GM18498 (cell line): ENCODE measurements around the gene LMO2.

Experiments used
- ATAC-seq: cut with Tn5 transposase; IDR thresholded peaks from one replicate; pipeline ENCODE4 v1.9.1; 2021; ENCODE audit warnings: mild to moderate bottlenecking, moderate library complexity; ENCODE audit not compliant: unreplicated experiment

LMO2 gene

GRCh38 chr11:33915526-33915925, 23.6 kb upstream of the LMO2 start:
- ATAC-seq = no peak

- ATAC-seq = no peak
Measured at GRCh38 chr11:33913991-33914390, 22.1 kb upstream of the LMO2 start.

GRCh38 chr11:33912405-33913361, 20.8 kb upstream of the LMO2 start:
- ATAC-seq = peak; percentile 76

GRCh38 chr11:33910958-33911339, 19.1 kb upstream of the LMO2 start:
- ATAC-seq = no peak

GRCh38 chr11:33910296-33910957, 18.6 kb upstream of the LMO2 start:
- ATAC-seq = no peak

- ATAC-seq = no peak
Measured at GRCh38 chr11:33909552-33909951, 17.7 kb upstream of the LMO2 start.

GRCh38 chr11:33909150-33909549, 17.3 kb upstream of the LMO2 start:
- ATAC-seq = no peak

- no peak for ATAC-seq
Measured at GRCh38 chr11:33907421-33907820, 15.5 kb upstream of the LMO2 start.

- ATAC-seq = no peak
Measured at GRCh38 chr11:33906484-33907186, 14.8 kb upstream of the LMO2 start.

- ATAC-seq = no peak
Measured at GRCh38 chr11:33904102-33904501, 12.2 kb upstream of the LMO2 start.

- no peak for ATAC-seq
Measured at GRCh38 chr11:33900159-33900840, 8.4 kb upstream of the LMO2 start.

GRCh38 chr11:33899400-33900037, 7.6 kb upstream of the LMO2 start:
- no peak for ATAC-seq

GRCh38 chr11:33898957-33899356, 7.1 kb upstream of the LMO2 start:
- no peak for ATAC-seq

GRCh38 chr11:33897761-33898375, 6.0 kb upstream of the LMO2 start:
- ATAC-seq = no peak

GRCh38 chr11:33896911-33897310, 5.0 kb upstream of the LMO2 start:
- ATAC-seq = no peak

GRCh38 chr11:33895752-33896137, 3.9 kb upstream of the LMO2 start:
- ATAC-seq = no peak

GRCh38 chr11:33894398-33894746, 2.5 kb upstream of the LMO2 start:
- ATAC-seq = no peak

GRCh38 chr11:33893711-33894397, 2.0 kb upstream of the LMO2 start:
- ATAC-seq = peak; percentile 90

GRCh38 chr11:33892906-33893594, 1.2 kb upstream of the LMO2 start:
- no peak for ATAC-seq
